ENCODE results near the gene TULP3.
A peak's percentile ranks its signal among the peaks of the same experiment; 100 is the strongest.

Gene TULP3

GRCh38 chr12:2851931-2852330, 38.8 kb upstream of the TULP3 start:
- no peaks in the 10 kb centered on the region for H3K9me3 ChIP-seq
- no peak for DNase-seq
- no peak for TF ChIP-seq CTCF (IDR thresholded peaks at IDR 0.05; ENCODE audit: low read depth, low read length)
- no peaks in the 10 kb centered on the region for H3K4me1 ChIP-seq
- H3K4me3 ChIP-seq (ENCODE audit: low read depth, low read length) = no peak overlapping the region
- H3K36me3 ChIP-seq = no peaks in the 10 kb centered on the region
- no peaks in the 10 kb centered on the region for H3K27me3 ChIP-seq

GRCh38 chr12:2853626-2854025, 37.1 kb upstream of the TULP3 start:
- Histone ChIP-seq H3K27me3 (no peaks in the 10 kb centered on the region), H3K4me3 (ENCODE audit: low read depth, low read length) (no peak overlapping the region), H3K36me3 (peaks cover 6% of the 10 kb centered on the region), H3K4me1 (no peaks in the 10 kb centered on the region), H3K9me3 (no peaks in the 10 kb centered on the region)
- peak; percentile 93 for TF ChIP-seq CTCF (IDR thresholded peaks at IDR 0.05; ENCODE audit: low read depth, low read length)
- peak; percentile 89 for DNase-seq

- TF ChIP-seq CTCF (IDR thresholded peaks at IDR 0.05; ENCODE audit: low read depth, low read length) = no peak
- Histone ChIP-seq H3K36me3 (peaks cover 17% of the 10 kb centered on the region), H3K4me1 (no peaks in the 10 kb centered on the region), H3K4me3 (ENCODE audit: low read depth, low read length) (no peak overlapping the region), H3K27me3 (no peaks in the 10 kb centered on the region), H3K9me3 (no peaks in the 10 kb centered on the region)
- no peak for DNase-seq
These were observed 35.8 kb upstream of the TULP3 start for GRCh38 chr12:2854669-2855453.

- DNase-seq = no peak
- peaks cover 22% of the 10 kb centered on the region for H3K36me3 ChIP-seq
- H3K9me3 ChIP-seq = no peaks in the 10 kb centered on the region
- no peak overlapping the region for H3K4me3 ChIP-seq (ENCODE audit: low read depth, low read length)
- no peaks in the 10 kb centered on the region for H3K4me1 ChIP-seq
- TF ChIP-seq CTCF (IDR thresholded peaks at IDR 0.05; ENCODE audit: low read depth, low read length) = no peak
- H3K27me3 ChIP-seq = no peaks in the 10 kb centered on the region
These were observed 35.1 kb upstream of the TULP3 start for GRCh38 chr12:2855546-2855945.

- TF ChIP-seq CTCF (IDR thresholded peaks at IDR 0.05; ENCODE audit: low read depth, low read length) = no peak
- H3K27me3 ChIP-seq = no peaks in the 10 kb centered on the region
- H3K4me1 ChIP-seq = no peaks in the 10 kb centered on the region
- no peak for DNase-seq
- peaks cover 22% of the 10 kb centered on the region for H3K36me3 ChIP-seq
- H3K4me3 ChIP-seq (ENCODE audit: low read depth, low read length) = no peak overlapping the region
- no peaks in the 10 kb centered on the region for H3K9me3 ChIP-seq
These were observed 34.6 kb upstream of the TULP3 start for GRCh38 chr12:2856051-2856450.

GRCh38 chr12:2857021-2857431, 33.7 kb upstream of the TULP3 start, which contains the start of gene TEX52:
TSS of gene TEX52 (minus strand) at chr12:2857039. CDS start at chr12:2857026, 13 bp downstream.
- DNase-seq = no peak
- Histone ChIP-seq H3K36me3 (peaks cover 28% of the 10 kb centered on the region), H3K9me3 (no peaks in the 10 kb centered on the region), H3K27me3 (no peaks in the 10 kb centered on the region), H3K4me1 (no peaks in the 10 kb centered on the region), H3K4me3 (ENCODE audit: low read depth, low read length) (no peak within 1 kb of the TSS)
- no peak for TF ChIP-seq CTCF (IDR thresholded peaks at IDR 0.05; ENCODE audit: low read depth, low read length)
